ENCODE results near the gene TPSD1.

TPSD1 gene

GRCh38 chr16:1213796-1214372 lies 42.0 kb upstream of the TPSD1 start:
- FAIRE-seq (no peak), DNase-seq (ENCODE audit: insufficient read length, low spot score) (no peak)
- TF ChIP-seq TAF1 (IDR thresholded peaks at IDR 0.05; ENCODE audit: low read depth, low read length): no peak
- TF ChIP-seq SPI1 (IDR thresholded peaks at IDR 0.05; ENCODE audit: low read depth, low read length): no peak
- TF ChIP-seq PAX5 (IDR thresholded peaks at IDR 0.05; ENCODE audit: insufficient read depth, low read length, severe bottlenecking): no peak
- TF ChIP-seq POLR2AphosphoS5 (IDR thresholded peaks at IDR 0.05; ENCODE audit: low read depth, low read length): no peak
- TF ChIP-seq POLR2A (IDR thresholded peaks at IDR 0.05; ENCODE audit: low read depth, low read length): no peak
- TF ChIP-seq POU2F2 (IDR thresholded peaks at IDR 0.05; ENCODE audit: low read depth, low read length): no peak

DNA sequence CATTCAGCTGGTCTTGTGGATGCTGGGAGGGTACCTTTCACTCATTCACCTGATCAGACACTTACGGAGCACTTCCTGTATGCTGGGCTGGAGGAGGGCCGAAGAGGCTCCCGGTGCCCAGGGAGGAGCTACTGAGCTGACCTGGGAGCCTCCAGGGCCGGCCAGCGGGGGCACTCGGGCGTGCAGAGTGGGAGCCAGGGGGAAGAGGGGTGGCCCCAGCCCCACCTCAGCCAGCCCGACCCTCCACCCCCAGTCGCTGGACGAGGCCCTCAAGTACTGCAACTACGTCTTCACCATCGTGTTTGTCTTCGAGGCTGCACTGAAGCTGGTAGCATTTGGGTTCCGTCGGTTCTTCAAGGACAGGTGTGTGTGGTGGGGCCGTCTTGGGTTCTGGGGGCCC lies 41.1 kb upstream of the TPSD1 start:
- no peak for FAIRE-seq
- TF ChIP-seq POLR2A (IDR thresholded peaks at IDR 0.05; ENCODE audit: low read depth, low read length) (no peak), SPI1 (IDR thresholded peaks at IDR 0.05; ENCODE audit: low read depth, low read length) (no peak), PAX5 (IDR thresholded peaks at IDR 0.05; ENCODE audit: insufficient read depth, low read length, severe bottlenecking) (no peak)
- DNase-seq (ENCODE audit: insufficient read length, low spot score): no peak

DNA sequence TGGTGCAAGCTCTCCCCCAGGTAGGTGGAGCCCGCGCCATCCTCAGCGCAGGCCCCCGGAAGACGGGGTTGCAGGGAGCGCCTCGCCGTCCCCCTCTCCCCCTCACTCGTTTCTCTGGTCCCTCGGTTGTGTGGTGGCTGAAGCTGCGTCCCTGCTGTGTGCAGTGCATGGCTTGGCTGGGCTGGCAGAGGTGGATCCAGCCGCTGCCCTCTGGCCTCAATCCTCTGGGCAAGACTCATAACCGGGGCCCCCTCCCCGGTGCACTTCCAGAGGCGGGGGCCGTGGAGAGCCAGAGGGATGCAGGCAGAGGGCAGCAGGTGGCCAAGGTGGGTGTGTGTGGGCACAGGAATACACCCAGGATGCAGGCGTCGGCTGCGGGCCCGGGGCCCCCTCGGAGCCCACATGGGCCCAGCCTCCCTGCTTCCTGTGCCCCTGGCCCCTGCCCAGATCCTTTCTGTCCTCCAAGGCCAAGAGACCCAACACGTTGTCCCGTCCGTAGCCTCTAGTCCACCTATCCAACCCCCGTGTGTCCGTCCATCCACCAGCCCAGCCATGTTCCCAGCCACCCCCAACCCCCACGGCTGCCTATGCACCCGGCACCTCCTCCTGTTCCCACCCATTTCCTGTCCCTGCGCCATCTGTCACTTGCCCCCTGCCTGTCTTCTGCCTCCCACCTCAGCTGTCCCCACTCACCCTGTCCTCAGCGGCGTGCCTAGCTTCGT lies 40.1 kb upstream of the TPSD1 start:
- DNase-seq (ENCODE audit: insufficient read length, low spot score) (no peak), FAIRE-seq (no peak)
- TF ChIP-seq SPI1 (IDR thresholded peaks at IDR 0.05; ENCODE audit: low read depth, low read length) (no peak), PAX5 (IDR thresholded peaks at IDR 0.05; ENCODE audit: insufficient read depth, low read length, severe bottlenecking) (no peak), TAF1 (IDR thresholded peaks at IDR 0.05; ENCODE audit: low read depth, low read length) (no peak), POLR2A (IDR thresholded peaks at IDR 0.05; ENCODE audit: low read depth, low read length) (no peak), POU2F2 (IDR thresholded peaks at IDR 0.05; ENCODE audit: low read depth, low read length) (no peak), POLR2AphosphoS5 (IDR thresholded peaks at IDR 0.05; ENCODE audit: low read depth, low read length) (no peak)

GRCh38 chr16:1216296-1216619 lies 39.6 kb upstream of the TPSD1 start:
- FAIRE-seq (no peak), DNase-seq (ENCODE audit: insufficient read length, low spot score) (no peak)
- no peak for TF ChIP-seq TAF1 (IDR thresholded peaks at IDR 0.05; ENCODE audit: low read depth, low read length)

DNA sequence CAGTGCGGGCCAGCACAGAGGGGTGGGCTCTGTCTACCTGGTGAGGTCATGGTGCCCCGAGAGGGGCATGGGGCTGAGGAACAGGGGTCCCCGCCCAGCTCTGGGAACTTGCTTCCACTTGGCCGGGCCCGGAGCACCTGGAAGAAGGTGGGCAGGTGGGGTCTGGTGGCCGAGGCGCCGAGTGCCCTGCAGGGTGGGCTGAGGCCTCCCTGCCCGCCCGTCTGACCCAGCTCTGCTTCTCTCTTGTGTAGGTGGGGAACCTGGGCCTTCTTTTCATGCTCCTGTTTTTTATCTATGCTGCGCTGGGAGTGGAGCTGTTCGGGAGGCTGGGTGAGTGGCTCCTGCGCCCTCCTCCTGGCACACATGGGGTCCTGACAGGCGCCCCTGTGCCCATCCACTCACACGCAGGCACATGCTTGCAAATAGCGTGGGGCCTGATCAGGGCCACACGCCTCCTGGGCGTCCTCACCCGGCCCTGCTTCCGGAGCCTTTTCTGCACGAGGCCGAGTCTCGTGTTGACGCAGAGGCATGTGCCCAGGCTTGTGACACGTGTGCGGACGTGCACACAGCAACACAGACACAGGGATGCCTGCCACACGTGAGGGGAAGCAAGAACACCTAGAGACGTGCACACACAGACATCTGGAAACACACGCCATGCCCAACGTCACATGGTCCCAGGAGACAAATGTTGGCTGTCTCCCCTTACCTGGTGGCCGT lies 39.0 kb upstream of the TPSD1 start:
- FAIRE-seq: no peak
- DNase-seq (ENCODE audit: insufficient read length, low spot score): no peak
- TF ChIP-seq PAX5 (IDR thresholded peaks at IDR 0.05; ENCODE audit: insufficient read depth, low read length, severe bottlenecking) (no peak), POLR2AphosphoS5 (IDR thresholded peaks at IDR 0.05; ENCODE audit: low read depth, low read length) (no peak), TAF1 (IDR thresholded peaks at IDR 0.05; ENCODE audit: low read depth, low read length) (no peak), POU2F2 (IDR thresholded peaks at IDR 0.05; ENCODE audit: low read depth, low read length) (no peak), POLR2A (IDR thresholded peaks at IDR 0.05; ENCODE audit: low read depth, low read length) (no peak), SPI1 (IDR thresholded peaks at IDR 0.05; ENCODE audit: low read depth, low read length) (no peak)

GRCh38 chr16:1217526-1217925 lies 38.3 kb upstream of the TPSD1 start:
- DNase-seq (ENCODE audit: insufficient read length, low spot score) (no peak), FAIRE-seq (no peak)
- TF ChIP-seq TAF1 (IDR thresholded peaks at IDR 0.05; ENCODE audit: low read depth, low read length) (no peak), POU2F2 (IDR thresholded peaks at IDR 0.05; ENCODE audit: low read depth, low read length) (no peak), SPI1 (IDR thresholded peaks at IDR 0.05; ENCODE audit: low read depth, low read length) (no peak), PAX5 (IDR thresholded peaks at IDR 0.05; ENCODE audit: insufficient read depth, low read length, severe bottlenecking) (no peak), POLR2AphosphoS5 (IDR thresholded peaks at IDR 0.05; ENCODE audit: low read depth, low read length) (no peak), POLR2A (IDR thresholded peaks at IDR 0.05; ENCODE audit: low read depth, low read length) (no peak)

DNA sequence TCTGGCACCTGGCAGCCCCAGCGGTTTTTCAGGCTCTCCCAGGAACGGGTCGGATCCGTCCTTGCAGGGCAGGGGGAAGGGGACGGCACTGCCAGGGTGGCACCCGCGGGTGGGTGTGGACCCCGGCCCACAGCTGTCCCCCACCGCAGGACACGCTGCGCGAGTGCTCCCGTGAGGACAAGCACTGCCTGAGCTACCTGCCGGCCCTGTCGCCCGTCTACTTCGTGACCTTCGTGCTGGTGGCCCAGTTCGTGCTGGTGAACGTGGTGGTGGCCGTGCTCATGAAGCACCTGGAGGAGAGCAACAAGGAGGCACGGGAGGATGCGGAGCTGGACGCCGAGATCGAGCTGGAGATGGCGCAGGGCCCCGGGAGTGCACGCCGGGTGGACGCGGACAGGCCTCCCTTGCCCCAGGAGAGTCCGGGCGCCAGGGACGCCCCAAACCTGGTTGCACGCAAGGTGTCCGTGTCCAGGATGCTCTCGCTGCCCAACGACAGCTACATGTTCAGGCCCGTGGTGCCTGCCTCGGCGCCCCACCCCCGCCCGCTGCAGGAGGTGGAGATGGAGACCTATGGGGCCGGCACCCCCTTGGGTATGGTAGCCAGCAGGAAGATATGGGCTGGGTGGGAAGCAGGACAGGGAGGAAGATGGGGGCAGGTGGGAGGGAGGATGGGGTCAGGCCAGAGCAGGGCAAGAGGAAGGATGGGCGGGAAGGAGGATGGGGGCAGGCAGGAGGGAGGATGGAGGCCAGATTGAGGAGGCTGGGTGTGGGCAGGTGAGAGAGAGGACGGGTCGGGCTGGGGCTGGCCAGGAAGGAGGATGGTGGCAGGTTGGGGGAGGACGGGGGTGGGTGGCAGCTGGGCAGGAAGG lies 37.6 kb upstream of the TPSD1 start:
- DNase-seq (ENCODE audit: insufficient read length, low spot score): no peak
- TF ChIP-seq POU2F2 (IDR thresholded peaks at IDR 0.05; ENCODE audit: low read depth, low read length) (no peak), POLR2AphosphoS5 (IDR thresholded peaks at IDR 0.05; ENCODE audit: low read depth, low read length) (no peak), SPI1 (IDR thresholded peaks at IDR 0.05; ENCODE audit: low read depth, low read length) (no peak), POLR2A (IDR thresholded peaks at IDR 0.05; ENCODE audit: low read depth, low read length) (no peak)
- FAIRE-seq: no peak

GRCh38 chr16:1218930-1219611 lies 36.8 kb upstream of the TPSD1 start:
- no peak for TF ChIP-seq SPI1 (IDR thresholded peaks at IDR 0.05; ENCODE audit: low read depth, low read length)
- no peak for TF ChIP-seq POU2F2 (IDR thresholded peaks at IDR 0.05; ENCODE audit: low read depth, low read length)
- TF ChIP-seq PAX5 (IDR thresholded peaks at IDR 0.05; ENCODE audit: insufficient read depth, low read length, severe bottlenecking): no peak
- no peak for TF ChIP-seq POLR2A (IDR thresholded peaks at IDR 0.05; ENCODE audit: low read depth, low read length)
- TF ChIP-seq TAF1 (IDR thresholded peaks at IDR 0.05; ENCODE audit: low read depth, low read length): no peak
- no peak for TF ChIP-seq POLR2AphosphoS5 (IDR thresholded peaks at IDR 0.05; ENCODE audit: low read depth, low read length)
- FAIRE-seq (no peak), DNase-seq (ENCODE audit: insufficient read length, low spot score) (no peak)
